Colonic mucosa (tissue), 4 donors: ENCODE results near the gene TTLL4. TPM values are rescaled to one million over a fixed set of nuclear protein-coding genes. Genes with fewer than 3 reads are reported as not detected.

Experiments used
- DNase-seq: peaks from one replicate; pipeline ENCODE4 v3.0.0-alpha.2; 2020
- H3K27ac ChIP-seq: fragments of 200-600 bp; one replicate; pipeline ENCODE4 v1.8.0; 2021
- H3K27me3 ChIP-seq: fragments of 200-600 bp; one replicate; pipeline ENCODE4 v1.8.0; 2021
- H3K36me3 ChIP-seq: fragments of 200-600 bp; one replicate; pipeline ENCODE4 v1.8.0; 2021
- H3K4me1 ChIP-seq: fragments of 200-600 bp; one replicate; pipeline ENCODE4 v1.8.0; 2021; ENCODE audit warnings: mild to moderate bottlenecking
- H3K4me3 ChIP-seq: fragments of 200-600 bp; one replicate; pipeline ENCODE4 v1.8.0; 2021
- H3K9ac ChIP-seq, 2 donors: one replicate each; pipeline ENCODE4 v1.7.0; 2013; ENCODE audit warnings: control low read depth in 2 of 2, low read depth in 2 of 2, low read length in 2 of 2
- H3K9me3 ChIP-seq: fragments of 200-600 bp; one replicate; pipeline ENCODE4 v1.8.0; 2021
- intact Hi-C: fragments of 100-400 bp; cut with DNase I; formaldehyde crosslinking; loops from one replicate; pipeline ENCODE4 v1.14.1; 2022
- total RNA-seq, 2 donors: library from RNA; stranded (reverse); fragmentation: NEBNext Ultra II Directional in 1 of 2; extraction: Animal tissue kit (Norgen Biotek cat#: 25700) in 1 of 2; gene quantifications; one replicate each; pipeline ENCODE4 v1.2.1, GENCODE V29; 2021
- TF ChIP-seq, protein P1 (sequence below): fragments of 200-600 bp; IDR thresholded peaks from one replicate; pipeline ENCODE4 v1.8.0; 2022; ENCODE audit warnings: antibody characterized with exemption, mild to moderate bottlenecking
- donor health status: healthy.
- donor health status: DM: no; HTN: no; CAD: no.
- donor health status: DM: no; HTN: no; CAD: no.

TTLL4 gene
- total RNA-seq, 2 donors from 2014 or later, result 27.5 to 36.7 TPM

DNA sequence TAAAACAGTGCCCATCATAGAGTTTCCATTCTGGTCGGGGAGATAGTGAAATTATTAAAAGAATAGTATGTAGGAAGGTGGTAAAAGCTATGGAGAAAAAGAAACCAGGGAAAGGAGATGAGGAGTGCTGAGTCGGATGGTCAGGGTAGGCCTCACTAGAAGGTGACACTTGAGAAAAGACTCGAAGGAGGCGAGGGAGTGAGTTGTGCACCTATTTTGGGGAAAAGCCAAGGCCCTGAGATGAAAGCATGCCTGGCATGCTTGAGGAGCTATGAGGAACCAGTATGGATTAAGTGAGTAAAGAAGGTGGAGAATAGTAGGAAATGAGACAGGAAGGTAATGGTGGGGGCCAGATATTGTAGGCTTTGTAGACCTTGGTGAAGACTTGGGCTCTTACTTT lies 7.3 kb upstream of the TTLL4 start:
- no peak for DNase-seq
- TF ChIP-seq, protein P1, sequence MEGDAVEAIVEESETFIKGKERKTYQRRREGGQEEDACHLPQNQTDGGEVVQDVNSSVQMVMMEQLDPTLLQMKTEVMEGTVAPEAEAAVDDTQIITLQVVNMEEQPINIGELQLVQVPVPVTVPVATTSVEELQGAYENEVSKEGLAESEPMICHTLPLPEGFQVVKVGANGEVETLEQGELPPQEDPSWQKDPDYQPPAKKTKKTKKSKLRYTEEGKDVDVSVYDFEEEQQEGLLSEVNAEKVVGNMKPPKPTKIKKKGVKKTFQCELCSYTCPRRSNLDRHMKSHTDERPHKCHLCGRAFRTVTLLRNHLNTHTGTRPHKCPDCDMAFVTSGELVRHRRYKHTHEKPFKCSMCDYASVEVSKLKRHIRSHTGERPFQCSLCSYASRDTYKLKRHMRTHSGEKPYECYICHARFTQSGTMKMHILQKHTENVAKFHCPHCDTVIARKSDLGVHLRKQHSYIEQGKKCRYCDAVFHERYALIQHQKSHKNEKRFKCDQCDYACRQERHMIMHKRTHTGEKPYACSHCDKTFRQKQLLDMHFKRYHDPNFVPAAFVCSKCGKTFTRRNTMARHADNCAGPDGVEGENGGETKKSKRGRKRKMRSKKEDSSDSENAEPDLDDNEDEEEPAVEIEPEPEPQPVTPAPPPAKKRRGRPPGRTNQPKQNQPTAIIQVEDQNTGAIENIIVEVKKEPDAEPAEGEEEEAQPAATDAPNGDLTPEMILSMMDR, result no peak
- no peaks in the 10 kb centered on the region for H3K4me1 ChIP-seq
- H3K4me3 ChIP-seq, result no peak overlapping the region
- no peak overlapping the region for H3K9ac ChIP-seq
- H3K27me3 ChIP-seq, result no peaks in the 10 kb centered on the region
- intact Hi-C loops, result no loop called here
- H3K36me3 ChIP-seq, result no peaks in the 10 kb centered on the region
- H3K9me3 ChIP-seq, result no peaks in the 10 kb centered on the region
- H3K27ac ChIP-seq, result no peak overlapping the region

DNA sequence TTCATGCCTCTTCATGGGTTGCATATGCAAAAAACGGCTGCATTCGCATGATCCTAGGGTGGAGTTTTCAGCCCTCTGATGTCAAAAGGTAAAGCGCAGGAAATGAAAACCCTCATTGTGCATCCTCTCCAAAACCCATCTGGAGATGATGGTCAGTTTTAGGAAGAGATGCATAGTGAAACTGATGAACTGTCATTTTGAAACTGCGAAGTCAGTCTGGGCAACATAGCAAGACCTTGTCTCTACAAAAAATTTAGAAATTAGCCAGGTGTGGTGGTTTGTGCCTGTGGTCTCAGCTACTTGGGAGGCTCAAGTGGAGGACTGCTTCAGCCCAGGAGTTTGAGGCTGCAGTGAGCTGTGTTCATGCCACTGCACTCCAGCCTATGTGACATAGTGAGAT lies 2.5 kb upstream of the TTLL4 start:
- Histone ChIP-seq H3K9ac (no peak overlapping the region), H3K27me3 (no peaks in the 10 kb centered on the region), H3K4me3 (no peak overlapping the region), H3K36me3 (no peaks in the 10 kb centered on the region), H3K4me1 (peaks cover 3% of the 10 kb centered on the region), H3K9me3 (no peaks in the 10 kb centered on the region), H3K27ac (no peak overlapping the region)
- no peak for DNase-seq
- intact Hi-C loops, result no loop called here
- TF ChIP-seq, protein P1, result no peak

DNA sequence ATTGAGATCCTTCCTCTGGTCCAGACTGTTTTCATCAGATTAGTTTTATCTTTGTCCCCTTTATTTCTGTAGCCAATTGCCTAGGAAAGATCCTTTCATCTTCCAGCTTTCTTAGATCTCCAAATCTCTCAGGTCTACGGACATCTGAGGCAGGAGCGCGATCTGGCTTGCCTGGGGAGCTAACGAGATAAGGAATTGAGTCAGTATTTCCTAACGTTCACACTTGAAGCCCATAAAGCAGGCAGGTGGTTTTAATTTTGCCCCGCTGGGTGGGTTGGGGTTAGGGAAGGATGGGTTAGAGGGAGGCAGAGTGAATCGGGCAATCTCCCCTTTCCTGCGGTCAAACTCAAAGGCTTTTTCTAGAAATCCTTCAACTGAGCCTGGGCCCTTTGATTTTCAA lies 727 bp upstream of the TTLL4 start:
- H3K4me3 ChIP-seq, result no peak overlapping the region
- TF ChIP-seq, protein P1, result no peak

DNA sequence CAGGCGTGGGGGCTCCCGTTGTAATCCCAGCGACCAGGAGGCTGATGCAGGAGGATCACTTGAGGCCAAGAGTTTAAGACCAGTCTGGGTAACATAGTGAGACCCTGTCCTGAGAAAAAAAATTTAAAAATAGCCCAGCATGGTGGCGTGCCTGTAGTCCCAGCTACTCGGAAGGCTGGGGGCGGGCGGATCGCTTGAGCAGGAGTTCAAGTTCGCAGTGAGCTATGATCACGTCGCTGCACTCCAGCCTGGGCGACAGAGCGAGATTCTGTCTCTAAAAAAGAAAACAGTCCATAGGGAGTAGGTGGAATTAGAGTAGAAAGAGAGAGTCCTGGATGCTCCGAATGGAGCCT lies 325 bp upstream of the TTLL4 start:
- peak overlapping the region; percentile 89 for H3K4me3 ChIP-seq
- TF ChIP-seq, protein P1, result no peak
- no peaks in the 10 kb centered on the region for H3K36me3 ChIP-seq
- no peaks in the 10 kb centered on the region for H3K27me3 ChIP-seq
- H3K4me1 ChIP-seq, result peaks cover 3% of the 10 kb centered on the region
- H3K9ac ChIP-seq, result peak overlapping the region in 1 of 2 donors; percentile 80
- intact Hi-C loops, result no loop called here
- no peak for DNase-seq
- peak overlapping the region; percentile 89 for H3K27ac ChIP-seq
- no peaks in the 10 kb centered on the region for H3K9me3 ChIP-seq

More for the DNA sequence above, 727 bp upstream of the TTLL4 start:
- intact Hi-C loops, result no loop called here
- no peaks in the 10 kb centered on the region for H3K36me3 ChIP-seq
- no peak overlapping the region for H3K9ac ChIP-seq
- no peaks in the 10 kb centered on the region for H3K27me3 ChIP-seq
- peak; percentile 18 for DNase-seq
- peaks cover 3% of the 10 kb centered on the region for H3K4me1 ChIP-seq
- no peak overlapping the region for H3K27ac ChIP-seq
- H3K9me3 ChIP-seq, result no peaks in the 10 kb centered on the region

DNA sequence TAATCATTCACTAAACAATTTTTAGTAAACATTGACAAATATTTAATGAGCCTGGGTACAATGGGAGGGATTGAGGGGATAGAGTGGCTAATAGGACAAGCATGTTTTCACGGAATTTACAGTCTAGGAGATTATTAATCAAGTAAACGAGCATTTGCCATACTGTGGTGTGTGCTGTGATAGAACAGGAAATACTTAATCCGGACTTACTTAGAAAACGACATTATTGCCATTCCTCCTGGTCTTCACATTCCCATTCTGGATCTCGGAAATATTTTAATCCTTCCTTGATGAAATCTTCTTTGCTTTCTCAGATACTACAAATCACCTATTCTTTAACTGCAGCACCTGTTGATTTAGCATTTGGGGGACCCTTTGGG lies 905 bp downstream of the TTLL4 start:
- Histone ChIP-seq H3K4me3 (peak overlapping the region; percentile 89), H3K4me1 (peaks cover 3% of the 10 kb centered on the region), H3K9ac (peak overlapping the region; percentile 80 to 90), H3K9me3 (no peaks in the 10 kb centered on the region), H3K27ac (peak overlapping the region; percentile 89), H3K27me3 (no peaks in the 10 kb centered on the region), H3K36me3 (no peaks in the 10 kb centered on the region)
- intact Hi-C loops, result no loop called here
- no peak for DNase-seq
- TF ChIP-seq, protein P1, result no peak

DNA sequence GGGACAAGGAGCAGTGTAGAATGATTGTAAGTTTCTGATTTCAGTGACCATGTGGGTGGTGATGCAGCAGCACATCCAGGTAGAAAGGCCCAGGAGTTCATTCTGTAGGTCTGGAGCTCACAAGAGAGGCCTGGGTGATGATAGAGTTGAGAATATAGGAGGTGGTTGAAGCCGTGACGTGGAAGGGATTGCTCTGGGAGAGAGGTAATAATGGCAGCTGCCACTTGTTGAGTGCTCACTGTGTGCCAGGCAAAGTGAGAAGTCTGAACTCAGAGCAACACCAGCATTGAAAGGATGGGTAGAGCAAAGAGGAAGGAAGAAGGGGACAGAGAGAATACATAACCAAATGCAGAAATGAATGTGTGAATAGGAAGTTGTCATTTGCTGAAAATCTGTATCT lies 3.3 kb downstream of the TTLL4 start:
- TF ChIP-seq, protein P1, result no peak
- Histone ChIP-seq H3K27me3 (no peaks in the 10 kb centered on the region), H3K9ac (no peak overlapping the region), H3K4me3 (no peak overlapping the region), H3K36me3 (no peaks in the 10 kb centered on the region), H3K4me1 (peaks cover 3% of the 10 kb centered on the region), H3K27ac (no peak overlapping the region), H3K9me3 (no peaks in the 10 kb centered on the region)
- no peak for DNase-seq
- intact Hi-C loops, result no loop called here
